Muscle layer of duodenum (tissue), 2 donors: ENCODE measurements around the gene APCDD1L.

ENCODE experiments used
- H3K27ac ChIP-seq: one replicate; pipeline ENCODE4 v1.7.0; 2013; ENCODE audit warnings: mild to moderate bottlenecking, low read length
- H3K27me3 ChIP-seq: one replicate; pipeline ENCODE4 v1.7.0; 2013; ENCODE audit warnings: low read depth, mild to moderate bottlenecking, control low read depth, low read length
- H3K36me3 ChIP-seq, 2 donors: one replicate each; pipeline ENCODE4 v1.7.0; 2013; ENCODE audit warnings: low read length in 2 of 2, control low read depth in 1 of 2, mild to moderate bottlenecking in 1 of 2; ENCODE audit not compliant: insufficient read depth in 2 of 2, control insufficient read depth in 1 of 2
- H3K4me1 ChIP-seq, 2 donors: one replicate each; pipeline ENCODE4 v1.7.0; 2013; ENCODE audit warnings: low read length in 2 of 2, mild to moderate bottlenecking in 2 of 2, control low read depth in 1 of 2, moderate library complexity in 1 of 2; ENCODE audit not compliant: insufficient read depth in 2 of 2, control insufficient read depth in 1 of 2
- H3K4me3 ChIP-seq, 2 donors: one replicate each; pipeline ENCODE4 v1.7.0; 2013; ENCODE audit warnings: low read length in 2 of 2, low read depth in 1 of 2, mild to moderate bottlenecking in 1 of 2
- H3K9me3 ChIP-seq, 2 donors: one replicate each; pipeline ENCODE4 v1.7.0; 2013; ENCODE audit warnings: low read length in 2 of 2, control low read depth in 1 of 2, mild to moderate bottlenecking in 1 of 2; ENCODE audit not compliant: control insufficient read depth in 1 of 2
- donor health status: healthy.

The APCDD1L gene

GRCh38 chr20:58457083-58457695, 58.0 kb downstream of the APCDD1L start:
- Histone ChIP-seq H3K27ac (no peak overlapping the region), H3K9me3 (no peaks in the 10 kb centered on the region), H3K4me1 (no peaks in the 10 kb centered on the region), H3K27me3 (no peaks in the 10 kb centered on the region), H3K36me3 (no peaks in the 10 kb centered on the region), H3K4me3 (no peak overlapping the region)

DNA sequence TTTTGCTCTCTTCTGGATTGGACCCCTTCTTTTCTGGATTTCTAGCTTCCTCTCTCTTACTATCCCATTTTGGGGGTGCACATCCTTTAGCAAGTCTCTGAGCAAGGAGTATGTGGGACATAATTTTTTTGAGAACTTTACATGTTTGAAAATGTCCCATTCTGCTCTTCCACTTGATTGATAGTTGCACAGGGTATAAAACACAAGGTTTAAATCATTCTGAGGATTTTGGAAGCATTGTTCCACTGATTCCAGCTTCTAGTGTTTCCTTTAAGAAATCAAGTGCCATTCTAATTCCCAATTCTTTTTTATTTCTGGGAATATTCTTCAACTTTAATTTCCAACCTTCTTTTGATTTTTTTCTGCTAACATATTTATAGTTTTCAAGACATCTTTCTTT, 60.7 kb downstream of the APCDD1L start:
- H3K4me1 ChIP-seq = peaks cover 4 to 5% of the 10 kb centered on the region in 2 donors
- no peak overlapping the region for H3K27ac ChIP-seq
- H3K36me3 ChIP-seq = no peaks in the 10 kb centered on the region
- no peaks in the 10 kb centered on the region for H3K9me3 ChIP-seq
- no peak overlapping the region for H3K4me3 ChIP-seq
- no peaks in the 10 kb centered on the region for H3K27me3 ChIP-seq

DNA sequence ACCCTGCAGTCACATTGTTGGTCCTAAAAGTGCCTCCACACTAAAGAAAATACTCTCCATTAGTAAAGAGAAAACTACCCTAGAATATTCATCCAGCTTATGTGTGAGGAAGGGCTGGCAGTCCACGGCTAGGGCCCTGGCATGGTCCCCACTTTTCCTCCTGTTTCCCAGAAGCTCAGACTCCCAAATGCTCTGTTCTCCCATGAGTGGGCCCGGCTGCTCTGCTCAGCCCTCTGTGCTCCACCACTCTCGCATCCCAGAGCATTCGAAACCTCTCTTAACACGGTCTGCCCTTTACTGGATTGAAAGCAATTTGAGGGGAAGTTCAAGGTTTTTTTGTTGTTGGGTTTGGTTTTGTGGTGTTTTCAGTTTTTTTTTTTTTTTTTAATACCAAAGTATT, 61.8 kb downstream of the APCDD1L start:
- Histone ChIP-seq H3K36me3 (no peaks in the 10 kb centered on the region), H3K27me3 (no peaks in the 10 kb centered on the region), H3K27ac (no peak overlapping the region), H3K9me3 (no peaks in the 10 kb centered on the region), H3K4me1 (peaks cover 4 to 10% of the 10 kb centered on the region in 2 donors), H3K4me3 (no peak overlapping the region)

DNA sequence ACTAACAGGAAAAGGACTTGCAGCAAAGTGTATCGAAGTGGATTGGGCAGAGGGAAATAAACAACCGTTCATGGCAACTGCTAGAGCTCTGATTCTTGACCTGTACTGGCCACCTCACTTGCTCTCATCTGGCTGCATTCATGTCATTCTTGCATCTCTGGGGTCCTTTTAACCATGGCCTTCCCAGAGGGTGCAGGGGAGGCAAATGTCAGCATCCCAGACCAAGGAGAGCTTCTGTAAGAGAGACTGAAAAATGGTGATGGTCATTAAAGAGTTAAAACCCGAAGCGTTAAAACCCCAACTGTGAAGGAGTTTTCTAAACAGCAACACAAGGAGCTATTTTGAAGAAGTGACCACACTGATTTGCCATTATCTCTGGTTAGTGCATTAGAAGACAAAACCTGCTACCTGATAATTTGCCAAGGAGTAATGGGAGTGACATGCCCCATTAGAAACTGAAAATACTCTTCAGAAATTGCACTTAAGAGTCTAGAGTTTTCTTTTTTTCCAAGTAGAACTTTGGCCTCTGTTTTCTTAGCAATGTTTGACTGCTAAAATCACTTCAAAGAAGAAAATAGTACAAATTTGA, 62.4 kb downstream of the APCDD1L start:
- H3K4me1 ChIP-seq = peaks cover 4 to 10% of the 10 kb centered on the region in 2 donors
- no peaks in the 10 kb centered on the region for H3K9me3 ChIP-seq
- H3K4me3 ChIP-seq = no peak overlapping the region
- no peak overlapping the region for H3K27ac ChIP-seq
- no peaks in the 10 kb centered on the region for H3K27me3 ChIP-seq
- H3K36me3 ChIP-seq = no peaks in the 10 kb centered on the region

- H3K4me3 ChIP-seq = no peak overlapping the region
- H3K36me3 ChIP-seq = peaks cover 0 to 11% of the 10 kb centered on the region in 2 donors
- H3K27me3 ChIP-seq = no peaks in the 10 kb centered on the region
- H3K9me3 ChIP-seq = no peaks in the 10 kb centered on the region
- peaks cover 4 to 10% of the 10 kb centered on the region in 2 donors for H3K4me1 ChIP-seq
- no peak overlapping the region for H3K27ac ChIP-seq
These were observed 64.9 kb downstream of the APCDD1L start for GRCh38 chr20:58450254-58450653.

DNA sequence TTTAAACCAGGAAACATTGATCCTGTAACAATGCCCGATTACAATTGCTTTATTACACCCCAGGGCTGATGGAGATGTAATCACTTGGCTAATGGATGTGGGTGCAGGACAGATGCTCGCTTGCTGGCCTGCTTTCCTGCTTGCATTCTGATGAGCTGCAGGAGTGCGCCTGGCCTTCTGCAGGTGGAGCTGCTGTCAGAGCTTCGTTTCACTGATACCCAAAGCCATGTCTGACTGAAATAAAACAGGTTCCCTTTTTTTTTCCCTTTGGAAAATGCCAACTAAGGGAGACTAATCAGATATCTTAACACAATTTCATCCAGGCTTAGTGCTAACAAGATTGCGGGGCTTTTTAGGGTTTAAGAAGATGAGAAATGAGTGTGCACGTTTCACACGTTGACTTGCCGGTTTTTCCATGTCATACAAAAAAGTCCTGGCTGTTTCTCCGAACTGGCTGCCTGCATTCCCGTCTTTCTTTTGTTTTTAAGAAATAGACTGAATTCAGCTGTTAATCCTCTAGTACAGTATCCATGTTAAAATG, 65.4 kb downstream of the APCDD1L start:
- no peaks in the 10 kb centered on the region for H3K27me3 ChIP-seq
- H3K9me3 ChIP-seq = no peaks in the 10 kb centered on the region
- peaks cover 0 to 13% of the 10 kb centered on the region in 2 donors for H3K36me3 ChIP-seq
- H3K4me1 ChIP-seq = peaks cover 4 to 10% of the 10 kb centered on the region in 2 donors
- H3K27ac ChIP-seq = no peak overlapping the region
- H3K4me3 ChIP-seq = no peak overlapping the region

- no peaks in the 10 kb centered on the region for H3K27me3 ChIP-seq
- H3K4me3 ChIP-seq = no peak overlapping the region
- peaks cover 4 to 10% of the 10 kb centered on the region in 2 donors for H3K4me1 ChIP-seq
- peaks cover 3 to 21% of the 10 kb centered on the region in 2 donors for H3K36me3 ChIP-seq
- H3K27ac ChIP-seq = no peak overlapping the region
- no peaks in the 10 kb centered on the region for H3K9me3 ChIP-seq
These were observed 66.2 kb downstream of the APCDD1L start for GRCh38 chr20:58448958-58449357.

- Histone ChIP-seq H3K4me1 (peaks cover 4 to 10% of the 10 kb centered on the region in 2 donors), H3K27ac (no peak overlapping the region), H3K36me3 (peaks cover 9 to 25% of the 10 kb centered on the region in 2 donors), H3K4me3 (no peak overlapping the region), H3K27me3 (no peaks in the 10 kb centered on the region), H3K9me3 (no peaks in the 10 kb centered on the region)
These were observed 67.4 kb downstream of the APCDD1L start for GRCh38 chr20:58447511-58448391.

DNA sequence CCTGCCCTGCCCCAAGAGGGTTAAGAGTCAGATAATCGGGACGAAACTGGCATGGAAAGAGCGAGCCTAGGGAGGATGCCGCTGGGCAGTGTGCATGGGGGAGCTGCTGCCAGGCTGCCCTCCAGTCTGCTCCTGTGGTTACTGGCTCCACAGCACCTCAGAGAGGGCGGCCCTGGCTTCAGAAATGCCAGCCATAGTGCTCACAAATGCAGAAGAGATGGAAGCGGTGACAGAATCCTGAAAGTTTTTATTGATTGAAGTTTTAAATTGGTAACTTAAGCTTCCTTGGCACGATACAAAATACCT, 68.3 kb downstream of the APCDD1L start:
- Histone ChIP-seq H3K4me1 (peaks cover 4 to 10% of the 10 kb centered on the region in 2 donors), H3K36me3 (peaks cover 9 to 29% of the 10 kb centered on the region in 2 donors), H3K27me3 (no peaks in the 10 kb centered on the region), H3K9me3 (no peaks in the 10 kb centered on the region), H3K4me3 (no peak overlapping the region), H3K27ac (no peak overlapping the region)

GRCh38 chr20:58446264-58446959, 68.8 kb downstream of the APCDD1L start:
- H3K9me3 ChIP-seq = no peaks in the 10 kb centered on the region
- H3K4me1 ChIP-seq = peaks cover 4 to 10% of the 10 kb centered on the region in 2 donors
- no peak overlapping the region for H3K27ac ChIP-seq
- peaks cover 9 to 29% of the 10 kb centered on the region in 2 donors for H3K36me3 ChIP-seq
- H3K4me3 ChIP-seq = no peak overlapping the region
- H3K27me3 ChIP-seq = no peaks in the 10 kb centered on the region

DNA sequence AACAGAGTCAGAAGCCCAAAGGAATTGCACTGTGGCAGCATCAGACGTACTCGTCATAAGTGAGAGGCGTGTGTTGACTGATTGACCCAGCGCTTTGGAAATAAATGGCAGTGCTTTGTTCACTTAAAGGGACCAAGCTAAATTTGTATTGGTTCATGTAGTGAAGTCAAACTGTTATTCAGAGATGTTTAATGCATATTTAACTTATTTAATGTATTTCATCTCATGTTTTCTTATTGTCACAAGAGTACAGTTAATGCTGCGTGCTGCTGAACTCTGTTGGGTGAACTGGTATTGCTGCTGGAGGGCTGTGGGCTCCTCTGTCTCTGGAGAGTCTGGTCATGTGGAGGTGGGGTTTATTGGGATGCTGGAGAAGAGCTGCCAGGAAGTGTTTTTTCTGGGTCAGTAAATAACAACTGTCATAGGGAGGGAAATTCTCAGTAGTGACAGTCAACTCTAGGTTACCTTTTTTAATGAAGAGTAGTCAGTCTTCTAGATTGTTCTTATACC, 70.4 kb downstream of the APCDD1L start:
- H3K36me3 ChIP-seq = peaks cover 9 to 29% of the 10 kb centered on the region in 2 donors
- no peak overlapping the region for H3K27ac ChIP-seq
- no peaks in the 10 kb centered on the region for H3K27me3 ChIP-seq
- H3K4me3 ChIP-seq = no peak overlapping the region
- peaks cover 3 to 18% of the 10 kb centered on the region in 2 donors for H3K4me1 ChIP-seq
- no peaks in the 10 kb centered on the region for H3K9me3 ChIP-seq
